Right renal cortex interstitium (tissue), 3 donors: Measurements from ENCODE around the gene MATK. TPM values are rescaled to one million over a fixed set of nuclear protein-coding genes. Genes with fewer than 3 reads are reported as not detected.
"Not testable (repeated sequence)": the region's sequence is repeated elsewhere in the genome, so short reads cannot be mapped to it uniquely, and the experiment has no call there.

Experiments used
- DNase-seq, 3 donors: peaks; one replicate each; pipeline ENCODE4 v3.0.0-alpha.2; 2013; ENCODE audit warnings: low read depth in 3 of 3, low spot score in 2 of 3
- polyA plus RNA-seq, 3 donors: library from polyadenylated mRNA; unstranded; fragments of 120-200 nt; gene quantifications; one replicate each; pipeline ENCODE4 v1.2.1, GENCODE V29; 2013; ENCODE audit not compliant: insufficient read length in 3 of 3

Gene MATK
- polyA plus RNA-seq, 3 donors: 0.93 to 1.4 (median 1.0) TPM

GRCh38 chr19:3816566-3817218 is 30.5 kb upstream of the MATK start:
- no peak for DNase-seq

DNA sequence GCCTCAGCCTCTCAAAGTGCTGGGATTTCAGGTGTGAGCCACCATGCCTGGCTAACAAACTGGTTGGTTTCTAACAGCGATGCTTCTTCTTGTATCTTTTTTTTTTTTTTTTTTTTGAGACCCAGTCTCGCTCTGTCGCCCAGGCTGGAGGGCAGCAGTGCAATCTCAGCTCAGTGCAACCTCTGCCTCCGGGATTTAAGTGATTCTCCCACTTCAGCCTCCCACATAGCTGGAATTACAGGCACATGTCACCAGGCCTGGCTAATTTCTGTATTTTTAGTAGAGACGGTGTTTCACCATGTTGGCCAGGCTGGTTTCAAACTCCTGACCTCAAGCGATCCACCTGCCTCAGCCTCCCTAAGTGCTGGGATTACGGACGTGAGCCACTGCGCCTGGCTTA is 30.0 kb upstream of the MATK start:
- DNase-seq: not testable (repeated sequence)

DNA sequence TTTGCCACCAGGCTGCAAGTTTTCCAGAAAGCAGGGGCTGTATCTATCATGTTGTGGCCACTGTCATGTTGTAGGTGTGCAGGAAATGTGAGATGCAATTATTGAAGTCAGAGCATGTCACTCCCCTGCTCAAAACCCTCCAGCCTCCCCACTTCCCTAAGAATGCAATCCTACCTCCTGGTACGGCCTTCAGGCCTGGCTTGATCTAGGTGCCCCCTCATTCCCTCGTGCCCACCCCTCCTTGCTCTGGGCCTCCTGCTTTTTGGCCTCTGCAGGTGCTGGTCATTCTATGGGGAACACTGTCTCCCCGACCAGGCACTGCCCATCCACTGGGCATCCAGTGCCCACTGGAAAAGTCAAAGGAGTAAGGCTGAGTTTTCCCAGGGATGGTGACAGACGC is 28.5 kb upstream of the MATK start:
- no peak for DNase-seq

- DNase-seq: no peak
Observed at GRCh38 chr19:3813473-3814392, 27.6 kb upstream of the MATK start.

DNA sequence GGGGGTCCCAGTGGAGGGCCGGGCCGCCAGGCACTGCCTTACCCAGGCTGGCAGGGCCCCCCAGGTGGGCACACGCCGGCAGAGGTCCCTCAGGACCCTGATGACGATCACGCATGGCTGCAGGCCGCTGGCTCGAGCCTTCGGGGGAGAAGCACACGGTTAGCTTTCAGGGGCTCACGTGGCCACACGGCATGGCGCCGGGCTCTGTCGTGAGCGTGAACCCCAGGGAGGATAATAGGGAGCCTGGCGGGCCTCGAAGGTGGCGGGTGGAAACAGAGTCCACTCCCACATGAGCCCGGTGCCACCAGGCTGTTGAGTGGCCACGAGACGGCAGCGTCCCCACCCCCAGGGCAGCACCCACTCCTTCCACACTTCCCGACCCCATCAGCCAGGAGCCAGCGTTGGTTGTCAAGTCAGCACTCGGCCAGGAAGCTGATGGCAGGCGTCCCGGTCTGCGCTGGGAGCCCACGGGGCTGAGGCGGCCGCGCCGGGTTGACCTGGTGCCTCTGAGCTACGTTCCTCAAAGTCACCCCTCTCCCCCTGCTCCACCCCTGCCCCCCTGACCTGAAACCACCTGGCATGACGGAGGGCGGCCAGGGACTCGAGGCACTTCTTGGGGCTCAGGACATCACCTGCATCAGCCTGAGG is 24.7 kb upstream of the MATK start:
- no peak for DNase-seq

GRCh38 chr19:3809881-3810707 is 23.9 kb upstream of the MATK start:
- DNase-seq: no peak

- no peak for DNase-seq
Observed at GRCh38 chr19:3808420-3809143, 22.4 kb upstream of the MATK start.

DNA sequence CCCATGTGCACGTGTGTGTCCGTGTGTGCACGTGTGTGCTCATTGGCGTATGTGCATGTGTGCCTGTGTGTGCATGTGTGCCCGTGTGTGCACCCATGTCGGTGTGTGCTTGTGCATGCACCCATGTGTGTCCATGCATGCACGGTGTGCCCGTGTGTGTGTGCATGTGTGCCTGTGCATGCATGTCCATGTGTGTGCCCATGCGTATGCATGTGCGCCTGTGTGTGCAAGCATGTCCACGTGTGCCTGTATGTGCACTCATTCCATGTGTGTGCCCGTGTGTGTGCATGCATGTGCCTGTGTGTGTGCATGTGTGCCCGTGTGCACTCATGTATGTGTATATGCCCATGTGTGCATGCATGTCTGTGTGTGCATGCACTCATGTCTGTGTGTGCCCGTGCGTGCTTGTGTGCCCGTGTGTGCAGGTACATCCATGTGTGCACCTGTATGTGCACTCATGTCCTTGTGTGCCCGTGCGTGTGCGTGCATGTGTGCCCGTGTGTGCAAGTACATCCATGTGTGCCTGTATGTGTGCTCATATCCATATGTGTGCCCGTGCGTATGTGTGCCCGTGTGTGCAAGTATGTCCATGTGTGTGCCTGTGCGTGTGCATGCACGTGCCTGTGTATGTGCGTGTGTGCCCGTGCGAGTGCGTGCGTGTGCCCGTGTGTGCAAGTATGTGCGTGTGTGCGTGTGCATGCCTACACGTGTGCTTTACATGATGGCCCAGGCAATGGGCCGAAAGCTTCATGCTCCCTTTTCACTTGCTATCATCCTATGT is 21.6 kb upstream of the MATK start:
- DNase-seq: no peak

- DNase-seq: no peak
Observed at GRCh38 chr19:3807131-3807480, 20.9 kb upstream of the MATK start.

DNA sequence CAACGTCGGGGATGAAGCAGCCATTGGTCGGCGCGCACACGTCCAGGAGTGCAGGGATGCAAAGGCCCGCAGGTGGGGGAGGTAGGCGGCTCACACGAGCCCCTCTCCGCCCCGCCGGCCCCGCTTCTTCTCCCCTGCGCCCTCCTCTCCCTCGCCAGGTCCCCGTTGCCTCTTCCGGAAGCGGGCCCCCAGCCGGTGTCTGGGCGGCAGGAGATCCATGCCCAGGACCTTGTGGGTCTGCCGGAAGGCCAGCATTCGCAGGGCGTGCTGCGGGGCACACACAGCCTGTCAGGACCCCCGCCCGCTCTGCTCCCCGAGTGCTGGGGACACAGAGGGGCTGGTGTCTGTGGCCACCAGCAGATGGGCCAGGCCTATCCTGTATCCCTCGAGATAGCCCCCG is 19.7 kb upstream of the MATK start:
- DNase-seq: no peak

DNA sequence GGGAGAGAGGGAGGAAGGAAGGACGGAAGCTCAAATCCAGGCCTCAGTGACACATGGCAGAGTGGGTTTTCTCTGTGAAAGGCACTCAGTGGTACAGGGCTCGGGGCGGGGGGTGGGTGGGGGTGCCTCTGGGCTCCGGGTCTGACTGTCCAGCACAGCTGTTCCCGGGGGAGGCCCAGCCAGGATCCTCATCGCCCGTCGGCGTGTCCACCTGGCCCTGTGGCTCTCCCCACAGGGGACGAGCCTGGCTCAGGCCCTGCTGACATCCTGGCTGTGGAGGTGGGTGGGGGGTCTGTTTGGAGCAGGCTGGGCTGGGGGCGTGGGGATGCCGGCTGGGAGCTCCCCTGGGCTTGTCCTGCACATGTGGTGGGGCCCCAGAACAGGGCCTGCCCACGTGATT is 18.2 kb upstream of the MATK start:
- no peak for DNase-seq

GRCh38 chr19:3803986-3804385 is 17.8 kb upstream of the MATK start:
- DNase-seq: no peak

- no peak for DNase-seq
Observed at GRCh38 chr19:3803114-3803888, 17.1 kb upstream of the MATK start.

- DNase-seq: no peak
Observed at GRCh38 chr19:3801412-3802096, 15.4 kb upstream of the MATK start.

DNA sequence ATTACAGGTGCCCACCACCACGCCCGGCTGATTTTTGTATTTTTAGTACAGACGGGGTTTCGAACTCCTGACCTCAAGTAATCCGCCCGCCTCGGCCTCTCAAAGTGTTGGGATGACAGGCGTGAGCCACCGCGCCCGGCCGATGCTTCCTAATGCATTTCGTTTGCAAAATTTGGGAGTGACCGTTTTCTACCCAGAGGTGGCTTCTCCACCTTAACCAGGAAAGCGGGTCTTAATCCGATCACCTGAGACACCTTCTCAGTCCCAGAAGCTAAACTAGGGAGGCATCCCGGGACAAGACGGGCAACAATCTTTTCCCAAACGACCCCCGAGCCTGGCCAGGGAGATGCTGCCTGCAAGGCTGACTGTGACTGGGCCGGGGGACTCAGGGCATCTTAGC is 14.8 kb upstream of the MATK start:
- DNase-seq: no peak

DNA sequence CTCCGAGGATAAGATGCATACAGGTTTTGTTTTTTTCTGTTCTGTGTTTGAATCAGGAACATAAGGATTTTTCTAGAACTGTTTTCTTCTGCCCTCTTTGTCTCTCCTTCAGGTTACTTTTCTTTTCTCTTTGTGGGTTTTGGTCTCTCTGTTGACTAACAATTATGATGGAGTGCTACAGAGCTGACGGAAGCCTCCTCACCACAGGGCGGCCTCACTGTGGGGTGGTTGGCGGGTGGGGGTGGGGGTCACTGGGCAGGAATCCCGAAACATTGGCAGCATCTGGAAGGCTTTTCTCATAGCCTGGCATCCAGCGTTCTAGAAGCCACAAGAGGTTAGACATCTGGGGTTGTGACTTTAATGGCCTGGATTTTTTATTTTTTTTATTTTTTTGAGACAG is 12.0 kb upstream of the MATK start:
- DNase-seq: no peak

DNA sequence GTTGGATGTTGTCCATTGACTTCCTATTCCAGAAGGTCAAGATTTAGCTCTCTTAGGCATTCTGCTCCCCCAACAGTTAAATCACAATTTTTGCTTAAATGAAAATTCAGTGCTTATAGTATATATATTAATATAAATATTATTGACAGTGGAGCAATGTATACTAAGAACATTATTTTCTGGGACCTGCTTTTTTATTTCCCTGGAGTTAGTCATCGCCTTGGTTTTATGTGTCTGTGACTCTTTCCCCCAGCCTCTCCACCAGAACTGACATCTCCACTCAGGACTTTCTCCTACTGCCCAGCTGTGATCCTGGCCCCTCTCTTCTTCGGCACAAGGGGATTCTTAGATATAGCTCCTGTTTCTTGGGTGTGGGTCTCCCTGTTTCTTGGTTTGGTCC is 10.2 kb upstream of the MATK start:
- no peak for DNase-seq

DNA sequence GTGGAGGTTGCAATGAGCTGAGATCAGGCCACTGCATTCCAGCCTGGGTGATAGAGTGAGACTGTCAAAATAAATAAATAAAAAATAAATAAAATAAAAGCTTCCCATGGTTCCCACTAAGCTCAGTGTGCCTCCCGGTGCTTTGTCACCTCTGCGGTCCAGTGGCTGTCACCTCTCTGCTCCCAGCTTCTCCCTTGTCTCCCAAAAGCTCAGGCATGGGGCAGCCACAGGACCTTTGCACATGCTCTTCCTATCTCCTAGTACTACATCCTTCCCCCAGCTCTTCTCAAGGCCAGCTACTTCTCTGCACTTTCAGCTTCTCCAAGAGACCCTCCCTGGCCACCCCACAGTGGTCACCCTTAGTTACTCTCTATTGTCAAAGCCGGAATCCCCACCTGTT is 7.6 kb upstream of the MATK start:
- DNase-seq: no peak
